Ovary (tissue), 9 donors: Measurements from ENCODE around the gene SERINC5. TPM values are rescaled to one million over a fixed set of nuclear protein-coding genes. Genes with fewer than 3 reads are reported as not detected.
A peak's percentile ranks its signal among the peaks of the same experiment; 100 is the strongest.

ENCODE experiments used
- DNase-seq, 5 donors: peaks; one replicate each; pipeline ENCODE4 v3.0.0-alpha.2; 2019 to 2020
- H3K27ac ChIP-seq, 2 donors: fragments of 200-600 bp; one replicate each; pipeline versions ENCODE4 v1.5.1 to v1.8.0; 2019 to 2022
- H3K27me3 ChIP-seq: fragments of 200-600 bp; one replicate; pipeline ENCODE4 v1.8.0; 2022
- H3K36me3 ChIP-seq: fragments of 200-600 bp; sonication (generic); one replicate; pipeline ENCODE4 v1.5.1; 2019
- H3K4me1 ChIP-seq: one replicate; pipeline ENCODE4 v1.8.1; 2013; ENCODE audit warnings: mild to moderate bottlenecking, moderate library complexity; ENCODE audit not compliant: insufficient read depth
- H3K4me3 ChIP-seq: fragments of 200-600 bp; sonication (generic); one replicate; pipeline ENCODE4 v1.5.1; 2017
- H3K9me3 ChIP-seq, 2 donors: fragments of 200-600 bp in 1 of 2; sonication (generic) in 1 of 2; one replicate each; pipeline versions ENCODE4 v1.5.1 to v1.8.1; 2013 to 2019; ENCODE audit warnings: mild to moderate bottlenecking in 1 of 2, moderate library complexity in 1 of 2
- CTCF ChIP-seq, 3 donors: fragments of 450-650 bp in 2 of 3; fragments of 200-600 bp in 1 of 3; IDR thresholded peaks; one replicate each; pipeline versions ENCODE4 v1.5.1 to v1.8.0; 2016 to 2022; ENCODE audit warnings: antibody characterized with exemption in 3 of 3, mild to moderate bottlenecking in 1 of 3
- EP300 ChIP-seq: sonication (generic); formaldehyde crosslinking; IDR thresholded peaks from one replicate; pipeline ENCODE4 v1.6.1; 2017; ENCODE audit warnings: antibody characterized with exemption
- POLR2A ChIP-seq: fragments of 450-650 bp; IDR thresholded peaks from one replicate; pipeline ENCODE4 v1.6.1; 2017; ENCODE audit warnings: antibody characterized with exemption, mild to moderate bottlenecking, moderate library complexity
- WGBS, 3 donors: extraction: QIAGEN DNeasy Blood & Tissue Kit in 1 of 3; methylation state at CpG; one replicate each; pipeline versions ENCODE4 v1.1.5 to v1.1.7; 2013 to 2017; 5-methylcytosine and 5-hydroxymethylcytosine counted together
- intact Hi-C, 4 donors: fragments of 100-400 bp; cut with DNase I; formaldehyde crosslinking; loops; one replicate each; pipeline versions ENCODE4 v1.11.0 to v1.15.1; 2022 to 2023
- polyA plus RNA-seq, 2 donors: library from polyadenylated mRNA; stranded (reverse); fragments of 200-250 nt in 1 of 2; fragments of 350-450 nt in 1 of 2; fragmentation: Illumina TruSeq in 1 of 2; extraction: RNeasy Lipid Tissue Mini Kit (QIAGEN cat#74804) in 1 of 2; gene quantifications; one replicate each; pipeline ENCODE4 v1.2.3, GENCODE V29; 2013 to 2014
- total RNA-seq, 7 donors: library from RNA; depleted of rRNA in 2 of 7; stranded (reverse); fragments of >200 nt in 2 of 7; fragmentation: NEBNext Ultra II Directional in 3 of 7; extraction: Animal tissue kit (Norgen Biotek cat#: 25700) in 3 of 7; gene quantifications; one replicate each; pipeline versions ENCODE4 v1.1.0 to v1.2.4, GENCODE V29; 2016 to 2023
- donor health status: DM: no; HTN: no; CAD: no; lungs with moderate emphysema.
- donor health status: DM: no; HTN: no; CAD: no.
- donor health status: Bipolar disorder and iron deficiency.
- donor health status: DM: yes; HTN: yes; CAD: no.
- donor health status: DM: no; HTN: no; CAD: no.
- donor health status: DM: yes; HTN: yes; CAD: no.

Gene SERINC5
- total and polyA plus RNA-seq, 9 donors: 12.7 to 88.7 (median 44.5) TPM

GRCh38 chr5:80240368-80240986, 15.4 kb downstream of the SERINC5 start:
- intact Hi-C loops: no loop called here
- no peaks in the 10 kb centered on the region for H3K36me3 ChIP-seq
- TF ChIP-seq POLR2A (no peak), CTCF (IDR thresholded peaks at IDR 0.05) (no peak), EP300 (no peak)
- H3K9me3 ChIP-seq: no peaks in the 10 kb centered on the region
- peaks cover 17% of the 10 kb centered on the region for H3K4me1 ChIP-seq
- no peak overlapping the region for H3K27ac ChIP-seq
- no peaks in the 10 kb centered on the region for H3K27me3 ChIP-seq
- WGBS, 3 donors: 85 to 90% (median 89%) methylated on average over 8 of the region's 8 CpGs
- no peak for DNase-seq
- H3K4me3 ChIP-seq: no peak overlapping the region

GRCh38 chr5:80239680-80240367, 16.0 kb downstream of the SERINC5 start:
- no peak overlapping the region for H3K27ac ChIP-seq
- 16 to 24% (median 23%) methylated on average over 4 of the region's 4 CpGs for WGBS, 3 donors
- TF ChIP-seq CTCF (IDR thresholded peaks at IDR 0.05) (no peak), POLR2A (no peak), EP300 (no peak)

GRCh38 chr5:80238778-80239679, 16.8 kb downstream of the SERINC5 start:
- H3K36me3 ChIP-seq: no peaks in the 10 kb centered on the region
- 11 to 17% (median 15%) methylated on average over 8 of the region's 8 CpGs for WGBS, 3 donors
- no peak overlapping the region for H3K4me3 ChIP-seq
- H3K9me3 ChIP-seq: no peaks in the 10 kb centered on the region
- H3K27ac ChIP-seq: no peak overlapping the region
- intact Hi-C loops: no loop called here
- H3K4me1 ChIP-seq: peaks cover 13% of the 10 kb centered on the region
- peak; percentile 46 to 74 (median 57) for DNase-seq
- H3K27me3 ChIP-seq: no peaks in the 10 kb centered on the region
- TF ChIP-seq POLR2A (no peak), CTCF (IDR thresholded peaks at IDR 0.05) (no peak), EP300 (no peak)

More at GRCh38 chr5:80239680-80240367, 16.0 kb downstream of the SERINC5 start:
- H3K36me3 ChIP-seq: no peaks in the 10 kb centered on the region
- H3K9me3 ChIP-seq: no peaks in the 10 kb centered on the region
- no peak for DNase-seq
- intact Hi-C loops: no loop called here
- no peak overlapping the region for H3K4me3 ChIP-seq
- peaks cover 13% of the 10 kb centered on the region for H3K4me1 ChIP-seq
- no peaks in the 10 kb centered on the region for H3K27me3 ChIP-seq

- 74 to 83% (median 75%) methylated on average over 7 of the region's 7 CpGs for WGBS, 3 donors
- H3K27ac ChIP-seq: no peak overlapping the region
Measured at GRCh38 chr5:80238097-80238496, 17.8 kb downstream of the SERINC5 start.

More at GRCh38 chr5:80238097-80238496, 17.8 kb downstream of the SERINC5 start:
- Histone ChIP-seq H3K4me3 (no peak overlapping the region), H3K9me3 (no peaks in the 10 kb centered on the region), H3K4me1 (peaks cover 13% of the 10 kb centered on the region), H3K27me3 (no peaks in the 10 kb centered on the region), H3K36me3 (no peaks in the 10 kb centered on the region)
- DNase-seq: no peak
- TF ChIP-seq EP300: no peak
- no peak for TF ChIP-seq POLR2A
- TF ChIP-seq CTCF (IDR thresholded peaks at IDR 0.05): no peak
- intact Hi-C loops: no loop called here
